ENCODE results near the gene EXOSC7. TPM values are rescaled to one million over a fixed set of nuclear protein-coding genes. Genes with fewer than 3 reads are reported as not detected.

EXOSC7 gene
- total RNA-seq, 6 experiments from 2014 or later, result 41.0 to 54.1 (median 47.9) TPM

- no peak for TF ChIP-seq CTCF (IDR thresholded peaks at IDR 0.05)
- Mint-ChIP-seq H3K36me3 (ENCODE audit: low read depth) (peaks cover 2% of the 10 kb centered on the region; the same call in 1 of the 2 replicates), H3K4me3 (peak overlapping the region; percentile 52)
Measured at GRCh38 chr3:45055032-45055410, 79.0 kb downstream of the EXOSC7 start.

GRCh38 chr3:45055411-45056143 lies 79.5 kb downstream of the EXOSC7 start:
- Mint-ChIP-seq H3K4me3 (peak overlapping the region; percentile 52), H3K27me3 (ENCODE audit: insufficient read depth) (peaks cover 2% of the 10 kb centered on the region; the same call in 1 of the 2 replicates), H3K9me3 (no peaks in the 10 kb centered on the region), H3K4me1 (ENCODE audit: low read depth) (peaks cover 72% of the 10 kb centered on the region), H3K36me3 (ENCODE audit: low read depth) (no peaks in the 10 kb centered on the region), H3K27ac (peak overlapping the region; percentile 81)
- TF ChIP-seq CTCF (IDR thresholded peaks at IDR 0.05), result peak; percentile 61
- peak; percentile 79 for DNase-seq

More at GRCh38 chr3:45055032-45055410, 79.0 kb downstream of the EXOSC7 start:
- Mint-ChIP-seq H3K9me3 (no peaks in the 10 kb centered on the region), H3K27ac (peak overlapping the region; percentile 81), H3K4me1 (ENCODE audit: low read depth) (peaks cover 67% of the 10 kb centered on the region), H3K27me3 (ENCODE audit: insufficient read depth) (peaks cover 2% of the 10 kb centered on the region; the same call in 1 of the 2 replicates)
- peak; percentile 57 for DNase-seq

- TF ChIP-seq CTCF (IDR thresholded peaks at IDR 0.05), result no peak
- H3K36me3 Mint-ChIP-seq (ENCODE audit: low read depth), result no peaks in the 10 kb centered on the region
- DNase-seq, result no peak
- no peak overlapping the region for H3K4me3 Mint-ChIP-seq
- peak overlapping the region; percentile 81 for H3K27ac Mint-ChIP-seq
- peaks cover 80% of the 10 kb centered on the region for H3K4me1 Mint-ChIP-seq (ENCODE audit: low read depth)
- H3K9me3 Mint-ChIP-seq, result no peaks in the 10 kb centered on the region
- peaks cover 2% of the 10 kb centered on the region; the same call in 1 of the 2 replicates for H3K27me3 Mint-ChIP-seq (ENCODE audit: insufficient read depth)
Measured at GRCh38 chr3:45056608-45057301, 80.7 kb downstream of the EXOSC7 start.

GRCh38 chr3:45057557-45057956 lies 81.5 kb downstream of the EXOSC7 start:
- peaks cover 84% of the 10 kb centered on the region for H3K4me1 Mint-ChIP-seq (ENCODE audit: low read depth)

GRCh38 chr3:45059132-45059531 lies 83.1 kb downstream of the EXOSC7 start:
- no peak for TF ChIP-seq CTCF (IDR thresholded peaks at IDR 0.05)
- peaks cover 75% of the 10 kb centered on the region for H3K4me1 Mint-ChIP-seq (ENCODE audit: low read depth)
- H3K9me3 Mint-ChIP-seq, result no peaks in the 10 kb centered on the region
- H3K27me3 Mint-ChIP-seq (ENCODE audit: insufficient read depth), result no peaks in the 10 kb centered on the region
- H3K4me3 Mint-ChIP-seq, result no peak overlapping the region
- DNase-seq, result no peak
- no peak overlapping the region for H3K27ac Mint-ChIP-seq
- no peaks in the 10 kb centered on the region for H3K36me3 Mint-ChIP-seq (ENCODE audit: low read depth)

More at GRCh38 chr3:45057557-45057956, 81.5 kb downstream of the EXOSC7 start:
- peaks cover 2% of the 10 kb centered on the region; the same call in 1 of the 2 replicates for H3K27me3 Mint-ChIP-seq (ENCODE audit: insufficient read depth)
- H3K36me3 Mint-ChIP-seq (ENCODE audit: low read depth), result no peaks in the 10 kb centered on the region
- H3K4me3 Mint-ChIP-seq, result no peak overlapping the region
- TF ChIP-seq CTCF (IDR thresholded peaks at IDR 0.05), result no peak
- peak overlapping the region; percentile 81 for H3K27ac Mint-ChIP-seq
- no peak for DNase-seq
- H3K9me3 Mint-ChIP-seq, result no peaks in the 10 kb centered on the region
